Inferior parietal cortex (tissue), 1 donor: ENCODE measurements around the gene SLC25A51.
A peak's percentile ranks its signal among the peaks of the same experiment; 100 is the strongest.
"Not testable (repeated sequence)": the region's sequence is repeated elsewhere in the genome, so short reads cannot be mapped to it uniquely, and the experiment has no call there.

Experiments used
- DNase-seq: peaks from one replicate; pipeline ENCODE4 v3.0.0-alpha.2; 2016; ENCODE audit errors: extremely low spot score

The SLC25A51 gene

GRCh38 chr9:37920471-37921167 is 16.7 kb upstream of the SLC25A51 start:
- no peak for DNase-seq

- no peak for DNase-seq
Observed at GRCh38 chr9:37919956-37920335, 16.0 kb upstream of the SLC25A51 start.

GRCh38 chr9:37919246-37919955 is 15.5 kb upstream of the SLC25A51 start:
- DNase-seq = no peak

- no peak for DNase-seq
Observed at GRCh38 chr9:37918665-37919170, 14.8 kb upstream of the SLC25A51 start.

- DNase-seq = no peak
Observed at GRCh38 chr9:37917801-37918664, 14.1 kb upstream of the SLC25A51 start.

GRCh38 chr9:37917313-37917731 is 13.4 kb upstream of the SLC25A51 start:
- no peak for DNase-seq

GRCh38 chr9:37916471-37917312 is 12.8 kb upstream of the SLC25A51 start:
- DNase-seq = no peak

- no peak for DNase-seq
Observed at GRCh38 chr9:37915911-37916470, 12.1 kb upstream of the SLC25A51 start.

- DNase-seq = no peak
Observed at GRCh38 chr9:37914701-37915358, 10.9 kb upstream of the SLC25A51 start.

- no peak for DNase-seq
Observed at GRCh38 chr9:37914154-37914551, 10.2 kb upstream of the SLC25A51 start.

- peak; percentile 99 for DNase-seq
Observed at GRCh38 chr9:37913480-37914153, 9.7 kb upstream of the SLC25A51 start.

GRCh38 chr9:37911271-37911681 is 7.3 kb upstream of the SLC25A51 start:
- DNase-seq = no peak

GRCh38 chr9:37910271-37910670 is 6.3 kb upstream of the SLC25A51 start:
- no peak for DNase-seq

- not testable (repeated sequence) for DNase-seq
Observed at GRCh38 chr9:37909836-37910235, 5.9 kb upstream of the SLC25A51 start.

GRCh38 chr9:37909326-37909725 is 5.4 kb upstream of the SLC25A51 start:
- no peak for DNase-seq

GRCh38 chr9:37908698-37909186 is 4.8 kb upstream of the SLC25A51 start:
- DNase-seq = no peak

GRCh38 chr9:37908283-37908682 is 4.4 kb upstream of the SLC25A51 start:
- no peak for DNase-seq

GRCh38 chr9:37906312-37907239 is 2.6 kb upstream of the SLC25A51 start:
- DNase-seq = no peak

- no peak for DNase-seq
Observed at GRCh38 chr9:37905776-37906175, 1.8 kb upstream of the SLC25A51 start.
